Ovary (tissue), 9 donors: ENCODE measurements around the gene UCN. TPM values are rescaled to one million over a fixed set of nuclear protein-coding genes. Genes with fewer than 3 reads are reported as not detected.

ENCODE experiments used
- DNase-seq, 5 donors: peaks; one replicate each; pipeline ENCODE4 v3.0.0-alpha.2; 2019 to 2020
- H3K27ac ChIP-seq, 2 donors: fragments of 200-600 bp; one replicate each; pipeline versions ENCODE4 v1.5.1 to v1.8.0; 2019 to 2022
- H3K27me3 ChIP-seq: fragments of 200-600 bp; one replicate; pipeline ENCODE4 v1.8.0; 2022
- H3K36me3 ChIP-seq: fragments of 200-600 bp; sonication (generic); one replicate; pipeline ENCODE4 v1.5.1; 2019
- H3K4me1 ChIP-seq: one replicate; pipeline ENCODE4 v1.8.1; 2013; ENCODE audit warnings: mild to moderate bottlenecking, moderate library complexity; ENCODE audit not compliant: insufficient read depth
- H3K4me3 ChIP-seq: fragments of 200-600 bp; sonication (generic); one replicate; pipeline ENCODE4 v1.5.1; 2017
- H3K9me3 ChIP-seq, 2 donors: fragments of 200-600 bp in 1 of 2; sonication (generic) in 1 of 2; one replicate each; pipeline versions ENCODE4 v1.5.1 to v1.8.1; 2013 to 2019; ENCODE audit warnings: mild to moderate bottlenecking in 1 of 2, moderate library complexity in 1 of 2
- CTCF ChIP-seq, 3 donors: fragments of 450-650 bp in 2 of 3; fragments of 200-600 bp in 1 of 3; IDR thresholded peaks; one replicate each; pipeline versions ENCODE4 v1.5.1 to v1.8.0; 2016 to 2022; ENCODE audit warnings: antibody characterized with exemption in 3 of 3, mild to moderate bottlenecking in 1 of 3
- EP300 ChIP-seq: sonication (generic); formaldehyde crosslinking; IDR thresholded peaks from one replicate; pipeline ENCODE4 v1.6.1; 2017; ENCODE audit warnings: antibody characterized with exemption
- POLR2A ChIP-seq: fragments of 450-650 bp; IDR thresholded peaks from one replicate; pipeline ENCODE4 v1.6.1; 2017; ENCODE audit warnings: antibody characterized with exemption, mild to moderate bottlenecking, moderate library complexity
- WGBS, 3 donors: extraction: QIAGEN DNeasy Blood & Tissue Kit in 1 of 3; methylation state at CpG; one replicate each; pipeline versions ENCODE4 v1.1.5 to v1.1.7; 2013 to 2017; 5-methylcytosine and 5-hydroxymethylcytosine counted together
- intact Hi-C, 4 donors: fragments of 100-400 bp; cut with DNase I; formaldehyde crosslinking; loops; one replicate each; pipeline versions ENCODE4 v1.11.0 to v1.15.1; 2022 to 2023
- polyA plus RNA-seq, 2 donors: library from polyadenylated mRNA; stranded (reverse); fragments of 200-250 nt in 1 of 2; fragments of 350-450 nt in 1 of 2; fragmentation: Illumina TruSeq in 1 of 2; extraction: RNeasy Lipid Tissue Mini Kit (QIAGEN cat#74804) in 1 of 2; gene quantifications; one replicate each; pipeline ENCODE4 v1.2.3, GENCODE V29; 2013 to 2014
- total RNA-seq, 7 donors: library from RNA; depleted of rRNA in 2 of 7; stranded (reverse); fragments of >200 nt in 2 of 7; fragmentation: NEBNext Ultra II Directional in 3 of 7; extraction: Animal tissue kit (Norgen Biotek cat#: 25700) in 3 of 7; gene quantifications; one replicate each; pipeline versions ENCODE4 v1.1.0 to v1.2.4, GENCODE V29; 2016 to 2023
- donor health status: DM: no; HTN: no; CAD: no; lungs with moderate emphysema.
- donor health status: DM: no; HTN: no; CAD: no.
- donor health status: Bipolar disorder and iron deficiency.
- donor health status: DM: yes; HTN: yes; CAD: no.
- donor health status: DM: no; HTN: no; CAD: no.
- donor health status: DM: yes; HTN: yes; CAD: no.

Gene UCN
- total and polyA plus RNA-seq, 9 donors = 1.4 to 5.6 (median 1.6) TPM; not detected in 1

GRCh38 chr2:27306573-27307286 is 1.5 kb downstream of the UCN start:
- TF ChIP-seq EP300 (no peak), POLR2A (no peak), CTCF (IDR thresholded peaks at IDR 0.05) (no peak)
- peaks cover 4% of the 10 kb centered on the region for H3K27me3 ChIP-seq
- H3K4me1 ChIP-seq = peaks cover 4% of the 10 kb centered on the region
- no peak for DNase-seq
- intact Hi-C loops = loop anchor here in 1 of 4 donors (10.0 kb wide), 1 partner anchor 462 kb away; the partner anchor contains the start of gene DPYSL5
- H3K4me3 ChIP-seq = no peak overlapping the region
- no peaks in the 10 kb centered on the region for H3K9me3 ChIP-seq
- H3K36me3 ChIP-seq = no peaks in the 10 kb centered on the region
- 2 to 4% (median 3%) methylated on average over 41 to 51 of the region's 51 CpGs for WGBS, 3 donors
- H3K27ac ChIP-seq = no peak overlapping the region

GRCh38 chr2:27306136-27306535 is 2.1 kb downstream of the UCN start:
- no peak overlapping the region for H3K27ac ChIP-seq
- H3K4me1 ChIP-seq = peaks cover 4% of the 10 kb centered on the region
- TF ChIP-seq EP300 = no peak
- TF ChIP-seq POLR2A = no peak
- no peak for TF ChIP-seq CTCF (IDR thresholded peaks at IDR 0.05)
- H3K4me3 ChIP-seq = no peak overlapping the region
- DNase-seq = no peak
- 22 to 31% (median 30%) methylated on average over 22 to 26 of the region's 26 CpGs for WGBS, 3 donors
- peaks cover 4% of the 10 kb centered on the region for H3K27me3 ChIP-seq
- no peaks in the 10 kb centered on the region for H3K36me3 ChIP-seq
- H3K9me3 ChIP-seq = no peaks in the 10 kb centered on the region
- intact Hi-C loops = loop anchor here in 1 of 4 donors (10.0 kb wide), 1 partner anchor 461 kb away; the partner anchor contains the start of gene DPYSL5

- DNase-seq = no peak
- peaks cover 4% of the 10 kb centered on the region for H3K27me3 ChIP-seq
- intact Hi-C loops = loop anchor here in 1 of 4 donors (10.0 kb wide), 1 partner anchor 461 kb away; the partner anchor contains the start of gene DPYSL5
- TF ChIP-seq CTCF (IDR thresholded peaks at IDR 0.05) (no peak), EP300 (no peak), POLR2A (no peak)
- 87 to 90% (median 89%) methylated on average over 16 of the region's 16 CpGs for WGBS, 3 donors
- no peaks in the 10 kb centered on the region for H3K36me3 ChIP-seq
- peaks cover 4% of the 10 kb centered on the region for H3K4me1 ChIP-seq
- H3K4me3 ChIP-seq = no peak overlapping the region
- no peaks in the 10 kb centered on the region for H3K9me3 ChIP-seq
- no peak overlapping the region for H3K27ac ChIP-seq
Measured at GRCh38 chr2:27305516-27305915, 2.7 kb downstream of the UCN start.

GRCh38 chr2:27304488-27305240 is 3.6 kb downstream of the UCN start:
- TF ChIP-seq EP300 (no peak), POLR2A (no peak), CTCF (IDR thresholded peaks at IDR 0.05) (no peak)
- Histone ChIP-seq H3K4me3 (no peak overlapping the region), H3K4me1 (peaks cover 4% of the 10 kb centered on the region), H3K9me3 (no peaks in the 10 kb centered on the region), H3K27me3 (peaks cover 4% of the 10 kb centered on the region), H3K27ac (no peak overlapping the region), H3K36me3 (no peaks in the 10 kb centered on the region)
- intact Hi-C loops = loop anchor here in 1 of 4 donors (10.0 kb wide), 1 partner anchor 460 kb away; the partner anchor contains the start of gene DPYSL5
- WGBS, 3 donors = 84 to 91% (median 84%) methylated on average over 13 of the region's 13 CpGs
- no peak for DNase-seq
